B cell (primary cell): ENCODE results near the gene DYRK1A.

ENCODE experiments used
- EZH2 ChIP-seq: IDR thresholded peaks from 2 replicates; pipeline ENCODE4 v1.6.1; 2012; ENCODE audit warnings: borderline replicate concordance, low read depth, mild to moderate bottlenecking, moderate library complexity, low read length; ENCODE audit not compliant: insufficient read depth, poor library complexity, severe bottlenecking
- TF ChIP-seq, protein P1 (sequence below): fragments of 200-600 bp; IDR thresholded peaks from one replicate; pipeline ENCODE4 v1.8.0; 2022; ENCODE audit warnings: antibody characterized with exemption, mild to moderate bottlenecking

DNA sequence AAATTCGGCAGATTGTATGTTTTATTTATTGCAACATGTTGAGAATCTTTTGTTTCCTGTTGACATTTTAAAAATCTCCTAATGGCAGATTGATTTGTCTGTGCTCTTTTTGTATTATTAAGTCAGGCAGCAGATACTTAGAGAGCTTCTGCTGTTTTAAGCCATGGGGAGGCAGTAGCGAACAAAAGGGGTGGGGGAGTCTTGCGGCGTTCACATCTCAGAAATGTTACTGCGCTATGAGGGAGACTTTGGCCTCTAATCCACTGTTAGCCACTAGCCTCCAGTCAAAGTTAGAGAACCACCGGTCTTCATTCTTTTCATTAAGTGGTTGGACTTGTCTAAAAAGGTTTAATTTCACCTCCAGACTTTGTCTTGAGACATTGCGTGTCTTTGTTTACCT is 93.6 kb downstream of the DYRK1A start:
- TF ChIP-seq, protein P1, sequence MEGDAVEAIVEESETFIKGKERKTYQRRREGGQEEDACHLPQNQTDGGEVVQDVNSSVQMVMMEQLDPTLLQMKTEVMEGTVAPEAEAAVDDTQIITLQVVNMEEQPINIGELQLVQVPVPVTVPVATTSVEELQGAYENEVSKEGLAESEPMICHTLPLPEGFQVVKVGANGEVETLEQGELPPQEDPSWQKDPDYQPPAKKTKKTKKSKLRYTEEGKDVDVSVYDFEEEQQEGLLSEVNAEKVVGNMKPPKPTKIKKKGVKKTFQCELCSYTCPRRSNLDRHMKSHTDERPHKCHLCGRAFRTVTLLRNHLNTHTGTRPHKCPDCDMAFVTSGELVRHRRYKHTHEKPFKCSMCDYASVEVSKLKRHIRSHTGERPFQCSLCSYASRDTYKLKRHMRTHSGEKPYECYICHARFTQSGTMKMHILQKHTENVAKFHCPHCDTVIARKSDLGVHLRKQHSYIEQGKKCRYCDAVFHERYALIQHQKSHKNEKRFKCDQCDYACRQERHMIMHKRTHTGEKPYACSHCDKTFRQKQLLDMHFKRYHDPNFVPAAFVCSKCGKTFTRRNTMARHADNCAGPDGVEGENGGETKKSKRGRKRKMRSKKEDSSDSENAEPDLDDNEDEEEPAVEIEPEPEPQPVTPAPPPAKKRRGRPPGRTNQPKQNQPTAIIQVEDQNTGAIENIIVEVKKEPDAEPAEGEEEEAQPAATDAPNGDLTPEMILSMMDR, result peak; percentile 15
- TF ChIP-seq EZH2, result no peak
